Thyroid gland (tissue), 4 donors: ENCODE data around the gene MAD1L1. TPM values are rescaled to one million over a fixed set of nuclear protein-coding genes. Genes with fewer than 3 reads are reported as not detected.

Experiments
- DNase-seq, 2 donors: peaks; one replicate each; pipeline ENCODE4 v3.0.0-alpha.2; 2019
- H3K27ac ChIP-seq, 3 donors: fragments of 200-600 bp; sonication (generic); 1 replicate in 2 of 3; 2 replicates in 1 of 3; pipeline ENCODE4 v1.5.1; 2016 to 2019; ENCODE audit warnings: mild to moderate bottlenecking in 1 of 3, moderate library complexity in 1 of 3
- H3K27me3 ChIP-seq: fragments of 200-600 bp; sonication (generic); one replicate; pipeline ENCODE4 v1.5.1; 2019
- H3K36me3 ChIP-seq, 2 donors: fragments of 200-600 bp; sonication (generic); one replicate each; pipeline ENCODE4 v1.5.1; 2016 to 2019
- H3K4me1 ChIP-seq, 2 donors: fragments of 200-600 bp; sonication (generic); one replicate each; pipeline ENCODE4 v1.5.1; 2017 to 2019
- H3K4me3 ChIP-seq, 3 donors: fragments of 200-600 bp; sonication (generic); replicated peaks in 1 of 3; 1 replicate in 2 of 3; 2 replicates in 1 of 3; pipeline ENCODE4 v1.5.1; 2016; ENCODE audit warnings: mild to moderate bottlenecking in 1 of 3
- H3K9me3 ChIP-seq: fragments of 200-600 bp; sonication (generic); one replicate; pipeline ENCODE4 v1.5.1; 2017
- CTCF ChIP-seq, 6 experiments: fragments of 200-600 bp in 3 of 6; fragments of 450-650 bp in 3 of 6; sonication (generic) in 3 of 6; IDR thresholded peaks; one replicate each; pipeline ENCODE4 v1.5.1; 2016 to 2019; ENCODE audit warnings: antibody characterized with exemption in 6 of 6, mild to moderate bottlenecking in 2 of 6, inconsistent platforms in 1 of 6, moderate library complexity in 1 of 6
- POLR2A ChIP-seq, 2 donors: fragments of 450-650 bp; IDR thresholded peaks; one replicate each; pipeline ENCODE4 v1.6.1; 2017; ENCODE audit warnings: antibody characterized with exemption in 2 of 2, mild to moderate bottlenecking in 2 of 2, moderate library complexity in 1 of 2
- WGBS, 2 donors: methylation state at CpG; one replicate each; pipeline ENCODE4 v1.1.5; 2017; 5-methylcytosine and 5-hydroxymethylcytosine counted together
- intact Hi-C: fragments of 100-400 bp; cut with DNase I; formaldehyde crosslinking; loops from one replicate; pipeline ENCODE4 v1.15.1; 2023
- total RNA-seq, 4 donors: library from RNA; depleted of rRNA; stranded (reverse); fragments of >200 nt; gene quantifications; one replicate each; pipeline ENCODE4 v1.2.3, GENCODE V29; 2016

MAD1L1 gene
- total RNA-seq, 4 donors from 2014 or later = 27.4 to 38.6 (median 33.9) TPM

- H3K27ac ChIP-seq = no peak overlapping the region
- H3K4me1 ChIP-seq = no peaks in the 10 kb centered on the region
- no peak overlapping the region for H3K4me3 ChIP-seq
- H3K9me3 ChIP-seq = no peaks in the 10 kb centered on the region
- DNase-seq = no peak
- no peaks in the 10 kb centered on the region for H3K27me3 ChIP-seq
- H3K36me3 ChIP-seq = no peaks in the 10 kb centered on the region
- TF ChIP-seq POLR2A (IDR thresholded peaks at IDR 0.05) = no peak
- no peak for TF ChIP-seq CTCF (IDR thresholded peaks at IDR 0.05)
- 93% methylated on average over 17 of the region's 17 CpGs for WGBS, 2 donors
- intact Hi-C loops = no loop called here
Observed at GRCh38 chr7:2054927-2055326, 177.8 kb downstream of the MAD1L1 start.

DNA sequence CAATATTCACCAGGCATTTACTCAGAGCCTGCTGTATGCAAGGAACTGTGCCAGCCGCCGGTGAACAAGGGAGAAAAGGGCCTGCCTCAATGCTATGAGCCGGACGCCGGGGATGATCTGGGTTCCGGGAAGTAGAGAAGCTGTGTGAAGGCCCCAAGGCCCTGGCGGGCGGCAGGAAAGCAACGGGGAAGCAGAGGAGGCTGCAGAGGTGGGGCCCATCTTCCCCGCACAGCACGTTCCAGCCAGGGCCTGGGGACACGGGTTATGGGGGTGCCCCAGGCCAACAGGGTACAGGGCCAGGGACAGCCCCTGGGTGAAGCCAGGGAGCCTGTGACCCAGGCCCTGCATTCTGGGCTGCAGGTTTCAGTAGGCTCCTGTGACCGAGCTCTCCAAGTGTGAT, 179.3 kb downstream of the MAD1L1 start:
- no peaks in the 10 kb centered on the region for H3K27me3 ChIP-seq
- H3K36me3 ChIP-seq = no peaks in the 10 kb centered on the region
- 96 to 99% methylated on average over 12 to 13 of the region's 13 CpGs for WGBS, 2 donors
- H3K4me1 ChIP-seq = no peaks in the 10 kb centered on the region
- no peak overlapping the region for H3K27ac ChIP-seq
- H3K4me3 ChIP-seq = no peak overlapping the region
- intact Hi-C loops = no loop called here
- TF ChIP-seq CTCF (IDR thresholded peaks at IDR 0.05) = no peak
- TF ChIP-seq POLR2A (IDR thresholded peaks at IDR 0.05) = no peak
- no peak for DNase-seq
- H3K9me3 ChIP-seq = no peaks in the 10 kb centered on the region

GRCh38 chr7:2052657-2053048, 180.1 kb downstream of the MAD1L1 start:
- Histone ChIP-seq H3K27me3 (no peaks in the 10 kb centered on the region), H3K27ac (no peak overlapping the region), H3K9me3 (no peaks in the 10 kb centered on the region), H3K36me3 (no peaks in the 10 kb centered on the region), H3K4me1 (no peaks in the 10 kb centered on the region), H3K4me3 (no peak overlapping the region)
- intact Hi-C loops = no loop called here
- DNase-seq = no peak
- TF ChIP-seq CTCF (IDR thresholded peaks at IDR 0.05) (no peak), POLR2A (IDR thresholded peaks at IDR 0.05) (no peak)
- 90 to 92% methylated on average over 9 to 13 of the region's 13 CpGs for WGBS, 2 donors

- Histone ChIP-seq H3K27me3 (no peaks in the 10 kb centered on the region), H3K9me3 (no peaks in the 10 kb centered on the region), H3K27ac (no peak overlapping the region), H3K4me3 (no peak overlapping the region), H3K4me1 (no peaks in the 10 kb centered on the region), H3K36me3 (no peaks in the 10 kb centered on the region)
- no peak for DNase-seq
- WGBS, 2 donors = 88 to 90% methylated on average over 14 to 20 of the region's 30 CpGs
- intact Hi-C loops = no loop called here
- TF ChIP-seq POLR2A (IDR thresholded peaks at IDR 0.05) = no peak
- TF ChIP-seq CTCF (IDR thresholded peaks at IDR 0.05) = no peak
Observed at GRCh38 chr7:2051707-2052656, 180.8 kb downstream of the MAD1L1 start.

DNA sequence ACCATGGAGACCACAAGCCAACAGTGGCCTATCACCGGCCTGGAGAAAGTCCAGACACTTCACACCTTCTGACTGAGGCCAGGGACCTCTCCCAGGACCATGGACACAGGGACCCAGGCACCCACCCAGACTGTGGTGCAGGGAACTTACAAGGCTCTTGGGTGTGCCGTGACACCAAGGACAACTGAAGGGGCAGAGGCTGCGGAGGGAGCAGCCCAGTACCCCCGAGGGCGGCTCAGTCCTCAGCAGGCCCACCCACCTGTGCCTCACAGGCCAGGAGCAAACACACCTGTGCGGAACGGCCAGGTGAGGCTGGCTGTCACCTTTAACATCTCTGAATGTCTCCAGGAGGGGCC, 182.3 kb downstream of the MAD1L1 start:
- H3K4me3 ChIP-seq = no peak overlapping the region
- H3K4me1 ChIP-seq = no peaks in the 10 kb centered on the region
- no peak for TF ChIP-seq CTCF (IDR thresholded peaks at IDR 0.05)
- TF ChIP-seq POLR2A (IDR thresholded peaks at IDR 0.05) = no peak
- H3K27ac ChIP-seq = no peak overlapping the region
- no peaks in the 10 kb centered on the region for H3K9me3 ChIP-seq
- WGBS, 2 donors = 81 to 87% methylated on average over 5 to 6 of the region's 7 CpGs
- intact Hi-C loops = no loop called here
- no peaks in the 10 kb centered on the region for H3K36me3 ChIP-seq
- no peaks in the 10 kb centered on the region for H3K27me3 ChIP-seq
- DNase-seq = no peak
